ENCODE measurements around the gene DLG2. TPM values are rescaled to one million over a fixed set of nuclear protein-coding genes. Genes with fewer than 3 reads are reported as not detected.

The DLG2 gene
- total RNA-seq, 4 donors from 2014 or later: 0.18 to 8.3 (median 2.5) TPM

- Histone ChIP-seq H3K4me1 (no peaks in the 10 kb centered on the region), H3K27me3 (no peaks in the 10 kb centered on the region), H3K9me3 (no peaks in the 10 kb centered on the region), H3K36me3 (no peaks in the 10 kb centered on the region), H3K4me3 (no peak overlapping the region), H3K27ac (no peak overlapping the region)
- no peak for DNase-seq
- TF ChIP-seq CTCF (IDR thresholded peaks at IDR 0.05) (no peak), POLR2A (IDR thresholded peaks at IDR 0.05) (no peak)
These were observed 939.7 kb downstream of the DLG2 start for GRCh38 chr11:84687433-84687832.

GRCh38 chr11:84686716-84687115, 940.4 kb downstream of the DLG2 start:
- no peaks in the 10 kb centered on the region for H3K4me1 ChIP-seq
- no peak for DNase-seq
- TF ChIP-seq CTCF (IDR thresholded peaks at IDR 0.05) (no peak), POLR2A (IDR thresholded peaks at IDR 0.05) (no peak)
- no peak overlapping the region for H3K4me3 ChIP-seq
- H3K9me3 ChIP-seq: no peaks in the 10 kb centered on the region
- H3K27ac ChIP-seq: no peak overlapping the region
- H3K36me3 ChIP-seq: no peaks in the 10 kb centered on the region
- H3K27me3 ChIP-seq: no peaks in the 10 kb centered on the region

- DNase-seq: no peak
- Histone ChIP-seq H3K9me3 (no peaks in the 10 kb centered on the region), H3K27me3 (no peaks in the 10 kb centered on the region), H3K4me3 (no peak overlapping the region), H3K4me1 (no peaks in the 10 kb centered on the region), H3K36me3 (no peaks in the 10 kb centered on the region), H3K27ac (no peak overlapping the region)
- no peak for TF ChIP-seq POLR2A (IDR thresholded peaks at IDR 0.05)
- no peak for TF ChIP-seq CTCF (IDR thresholded peaks at IDR 0.05)
These were observed 941.2 kb downstream of the DLG2 start for GRCh38 chr11:84685976-84686375.

GRCh38 chr11:84685149-84685548, 942.0 kb downstream of the DLG2 start:
- TF ChIP-seq CTCF (IDR thresholded peaks at IDR 0.05): no peak
- Histone ChIP-seq H3K27me3 (no peaks in the 10 kb centered on the region), H3K4me3 (no peak overlapping the region), H3K36me3 (no peaks in the 10 kb centered on the region), H3K9me3 (no peaks in the 10 kb centered on the region), H3K4me1 (no peaks in the 10 kb centered on the region), H3K27ac (no peak overlapping the region)
- no peak for DNase-seq

- TF ChIP-seq POLR2A (IDR thresholded peaks at IDR 0.05): no peak
- TF ChIP-seq CTCF (IDR thresholded peaks at IDR 0.05): no peak
- Histone ChIP-seq H3K9me3 (no peaks in the 10 kb centered on the region), H3K36me3 (no peaks in the 10 kb centered on the region), H3K4me3 (no peak overlapping the region), H3K27ac (no peak overlapping the region), H3K27me3 (no peaks in the 10 kb centered on the region), H3K4me1 (no peaks in the 10 kb centered on the region)
- no peak for DNase-seq
These were observed 945.7 kb downstream of the DLG2 start for GRCh38 chr11:84681456-84681855.

GRCh38 chr11:84675396-84676025, 951.6 kb downstream of the DLG2 start:
- TF ChIP-seq CTCF (IDR thresholded peaks at IDR 0.05) (no peak), POLR2A (IDR thresholded peaks at IDR 0.05) (no peak)
- Histone ChIP-seq H3K27me3 (no peaks in the 10 kb centered on the region), H3K4me1 (no peaks in the 10 kb centered on the region), H3K9me3 (no peaks in the 10 kb centered on the region), H3K27ac (no peak overlapping the region), H3K4me3 (no peak overlapping the region), H3K36me3 (no peaks in the 10 kb centered on the region)
- DNase-seq: no peak
